Dedifferentiated amniotic fluid mesenchymal stem cell (primary cell): ENCODE data around the gene NFXL1.
A peak's percentile ranks its signal among the peaks of the same experiment; 100 is the strongest.
"Not testable (repeated sequence)": the region's sequence is repeated elsewhere in the genome, so short reads cannot be mapped to it uniquely, and the experiment has no call there.

Experiments used
- DNase-seq: peaks from one replicate; pipeline ENCODE4 v3.0.0-alpha.2; 2016; ENCODE audit errors: extremely low spot score

NFXL1 gene

DNA sequence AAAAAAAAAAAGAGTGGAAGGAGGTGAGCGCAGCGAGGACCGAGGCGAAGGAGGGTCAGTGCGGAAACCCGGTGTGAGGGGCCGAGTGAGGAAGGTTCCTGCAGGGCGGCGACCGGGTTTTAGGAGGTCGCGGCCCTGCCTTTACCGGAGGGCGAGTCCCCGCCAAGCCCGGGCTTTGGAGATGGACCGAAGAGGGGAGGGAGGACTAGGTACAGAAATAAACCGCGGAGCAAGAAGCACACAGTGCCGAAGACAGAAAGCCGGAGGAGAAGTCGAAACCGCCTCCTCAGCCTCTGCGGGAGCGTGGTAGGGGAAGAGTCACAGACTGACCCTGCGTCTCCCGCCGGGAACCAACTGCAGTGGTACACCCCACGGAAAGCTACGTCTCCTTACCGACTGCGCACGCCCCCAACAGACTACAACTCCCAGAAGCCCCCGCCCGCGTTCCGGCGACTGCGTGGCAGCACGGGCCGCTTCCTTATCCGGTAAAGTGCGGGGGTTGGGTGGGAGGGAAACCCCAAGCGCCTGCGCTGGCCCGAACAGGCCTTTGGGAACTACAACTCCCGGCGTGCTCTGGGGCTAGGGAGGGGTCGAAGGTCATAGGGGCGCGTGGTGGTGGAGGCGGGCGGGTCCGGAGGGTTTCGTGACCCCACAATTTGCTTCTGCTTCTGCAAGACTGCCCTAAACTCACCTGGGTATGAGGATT lies at the start of gene NFXL1:
Gene NFXL1, minus strand, starts transcription at position 364 of the 706 bp plus-strand sequence. CDS start 380 bp downstream, outside the sequence.
- DNase-seq, result peak; percentile 94

DNA sequence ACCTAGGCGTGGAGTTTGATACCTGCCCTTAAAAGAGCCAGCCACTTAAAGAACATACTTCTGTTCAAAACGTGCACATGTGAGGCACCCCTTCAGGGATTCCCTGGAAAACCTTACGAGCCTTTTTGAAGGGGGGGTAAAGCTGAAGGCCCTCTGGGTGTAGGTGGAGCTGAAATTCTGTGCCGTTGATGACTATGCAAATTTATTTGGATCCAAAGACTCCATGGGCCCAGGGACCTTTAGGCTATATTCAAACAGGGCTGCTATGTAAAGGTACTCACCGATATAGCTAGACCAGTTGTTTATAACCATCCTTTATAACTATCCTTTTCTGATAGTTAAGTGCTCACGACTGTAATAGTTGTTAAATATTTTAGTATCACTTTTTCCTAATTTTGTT lies 40.3 kb upstream of the NFXL1 start:
- no peak for DNase-seq

- DNase-seq, result no peak
Observed at GRCh38 chr4:47954245-47954644, 39.9 kb upstream of the NFXL1 start.

DNA sequence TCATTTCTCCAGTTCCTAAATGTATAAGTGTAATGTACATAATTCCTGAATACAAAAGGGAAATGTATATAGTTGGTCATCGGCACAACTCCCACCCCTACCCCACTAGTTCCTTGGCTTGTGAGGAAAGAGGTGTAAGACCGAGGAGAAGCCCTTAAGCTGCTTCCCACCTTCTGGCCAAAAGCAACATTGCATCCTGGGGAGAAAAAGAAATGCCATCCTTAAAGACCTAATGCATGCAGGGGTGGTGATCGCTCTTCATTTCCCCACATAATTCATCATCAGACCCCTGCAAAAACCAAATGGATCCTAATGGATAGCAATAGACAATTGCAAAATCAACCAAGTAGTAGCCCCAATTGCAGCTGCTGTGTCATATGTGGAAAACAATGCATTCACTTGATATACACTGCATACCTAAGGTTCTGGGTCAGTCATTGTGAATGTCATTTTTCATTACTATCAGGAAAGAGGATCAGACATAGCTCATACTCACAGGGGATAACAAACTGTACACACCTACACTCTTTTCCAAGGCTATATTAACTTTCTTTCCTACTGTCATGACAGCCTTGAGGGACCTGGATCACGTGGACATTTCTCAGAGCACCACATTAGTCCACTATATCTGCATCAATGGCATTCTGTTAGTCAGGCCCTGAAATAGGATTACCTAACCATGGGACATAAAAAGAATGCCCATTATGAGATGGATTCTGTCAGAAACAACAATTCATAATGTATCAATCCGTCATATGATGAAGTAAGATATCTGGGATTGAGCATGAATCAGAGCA lies 31.7 kb upstream of the NFXL1 start:
- no peak for DNase-seq

- DNase-seq, result no peak
Observed at GRCh38 chr4:47942081-47942819, 27.9 kb upstream of the NFXL1 start.

DNA sequence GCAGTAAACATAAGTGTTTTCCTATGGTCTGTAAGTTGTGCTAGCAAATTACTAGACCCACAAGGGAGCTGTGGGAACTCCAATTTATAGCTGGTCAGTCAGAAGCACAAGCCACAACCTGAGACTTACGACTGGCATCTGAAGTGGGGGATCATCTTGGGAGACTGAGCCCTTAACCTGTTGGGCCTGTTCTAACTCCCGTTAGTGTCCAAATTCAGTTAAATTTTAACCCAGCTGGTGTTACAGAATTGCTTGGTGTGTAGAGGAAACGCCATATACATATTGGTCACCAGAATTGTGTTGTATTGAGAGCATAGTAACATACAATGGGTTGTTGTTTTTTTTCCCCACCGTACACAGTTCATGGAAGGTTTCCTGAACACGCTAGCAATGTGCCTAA lies 25.1 kb upstream of the NFXL1 start:
- DNase-seq, result no peak

DNA sequence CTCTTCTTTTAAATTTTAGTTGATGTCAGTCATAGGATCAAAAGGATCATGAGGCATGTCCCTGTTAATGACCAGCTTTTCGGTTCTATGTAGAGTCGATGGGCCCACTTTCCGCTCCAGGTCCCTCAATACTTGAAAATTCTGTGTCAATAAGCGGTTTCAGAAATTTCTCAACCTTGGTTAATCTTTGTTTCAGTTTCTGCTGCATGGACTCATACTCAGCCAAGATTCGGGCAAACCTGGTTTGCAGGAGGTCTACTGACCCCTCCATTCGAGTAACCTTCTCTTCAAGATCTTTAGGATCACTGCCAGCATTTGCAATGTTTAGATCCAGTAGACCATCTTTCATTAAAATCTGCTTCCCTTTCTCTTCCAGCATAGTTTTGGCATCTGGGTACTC lies 22.0 kb upstream of the NFXL1 start:
- no peak for DNase-seq

GRCh38 chr4:47933840-47934239 lies 19.5 kb upstream of the NFXL1 start:
- DNase-seq, result peak; percentile 72

DNA sequence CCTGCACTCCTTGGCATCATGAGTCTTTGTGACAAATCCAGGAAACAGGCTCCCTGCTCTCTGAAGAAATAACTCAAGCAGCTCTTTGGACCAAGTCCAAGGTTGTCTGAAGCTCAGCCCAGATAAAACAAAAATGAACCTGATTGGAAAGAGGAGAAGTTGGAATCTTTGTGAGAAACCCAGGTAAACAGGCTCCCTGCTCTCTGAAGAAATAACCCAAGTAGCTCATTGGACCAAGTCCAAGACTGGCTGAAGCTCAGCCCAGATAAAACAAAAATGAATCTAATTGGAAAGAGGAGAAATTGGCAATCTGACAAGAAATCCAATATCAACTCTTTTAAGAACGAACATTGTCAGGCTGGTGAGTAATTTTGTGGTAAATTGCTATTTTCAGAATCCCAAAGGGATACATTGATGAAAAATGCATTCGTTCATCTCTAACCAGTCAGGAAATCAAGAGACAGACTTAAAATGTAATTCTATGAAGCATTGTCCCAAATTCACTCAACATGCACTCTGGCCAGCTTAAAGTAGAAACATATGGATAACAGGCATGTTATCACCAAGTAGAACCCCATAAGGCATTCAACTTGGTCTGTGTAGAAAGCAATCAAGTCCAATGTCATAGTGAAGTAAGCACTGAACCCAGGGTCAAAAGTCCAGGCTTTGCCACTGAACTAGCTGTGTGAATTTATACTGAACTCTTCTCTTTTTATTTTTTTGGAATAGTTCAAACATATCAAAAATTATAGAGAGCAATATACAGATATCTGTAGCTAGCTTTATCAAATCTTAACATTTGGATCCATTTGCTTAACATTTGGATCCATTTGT lies 16.8 kb upstream of the NFXL1 start:
- peak; percentile 39 for DNase-seq

- DNase-seq, result no peak
Observed at GRCh38 chr4:47929682-47930201, 15.4 kb upstream of the NFXL1 start.

GRCh38 chr4:47926667-47927258 lies 12.4 kb upstream of the NFXL1 start:
- DNase-seq, result peak; percentile 69

DNA sequence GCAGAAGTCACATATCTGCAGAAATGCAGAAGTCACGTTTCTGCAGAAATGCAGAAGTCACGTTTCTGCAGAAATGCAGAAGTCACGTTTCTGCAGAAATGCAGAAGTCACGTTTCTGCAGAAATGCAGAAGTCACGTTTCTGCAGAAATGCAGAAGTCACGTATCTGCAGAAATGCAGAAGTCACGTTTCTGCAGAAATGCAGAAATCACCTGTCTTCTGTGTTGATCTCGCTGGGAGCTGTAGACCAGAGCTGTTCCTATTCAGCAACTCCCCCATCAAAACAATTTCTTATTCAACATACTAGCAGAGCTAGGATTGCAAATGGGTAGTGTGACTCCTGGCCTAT lies 8.9 kb upstream of the NFXL1 start:
- not testable (repeated sequence) for DNase-seq

DNA sequence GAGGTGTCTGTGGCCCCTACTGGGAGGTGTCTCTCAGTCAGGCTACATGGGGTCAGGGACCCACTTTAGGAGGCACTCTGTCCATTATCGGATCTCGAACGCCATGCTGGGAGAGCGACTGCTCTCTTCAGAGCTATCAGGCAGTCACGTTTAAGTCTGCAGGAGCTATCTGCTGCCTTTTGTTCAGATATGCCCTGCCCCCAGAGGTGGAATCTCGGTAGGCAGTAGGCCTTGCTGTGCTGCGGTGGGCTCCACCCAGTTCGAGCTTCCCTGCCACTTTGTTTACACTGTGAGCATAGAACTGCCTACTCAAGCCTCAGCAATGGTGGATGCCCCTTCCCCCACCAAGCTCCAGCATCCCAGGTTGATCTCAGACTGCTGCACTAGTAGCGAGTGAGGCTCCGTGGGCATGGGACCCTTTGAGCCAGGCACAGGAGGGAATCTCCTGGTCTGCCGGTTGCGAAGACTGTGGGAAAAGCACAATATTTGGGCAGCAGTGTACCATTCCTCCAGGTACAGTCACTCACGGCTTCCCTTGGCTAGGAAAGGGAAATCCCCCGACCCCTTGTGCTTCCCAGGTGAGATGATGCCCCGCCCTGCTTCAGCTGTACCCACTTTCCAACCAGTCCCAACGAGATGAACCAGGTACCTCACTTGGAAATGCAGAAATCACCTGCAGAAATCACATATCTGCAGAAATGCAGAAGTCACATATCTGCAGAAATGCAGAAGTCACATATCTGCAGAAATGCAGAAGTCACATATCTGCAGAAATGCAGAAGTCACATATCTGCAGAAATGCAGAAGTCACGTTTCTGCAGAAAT lies 8.3 kb upstream of the NFXL1 start:
- DNase-seq, result not testable (repeated sequence)

DNA sequence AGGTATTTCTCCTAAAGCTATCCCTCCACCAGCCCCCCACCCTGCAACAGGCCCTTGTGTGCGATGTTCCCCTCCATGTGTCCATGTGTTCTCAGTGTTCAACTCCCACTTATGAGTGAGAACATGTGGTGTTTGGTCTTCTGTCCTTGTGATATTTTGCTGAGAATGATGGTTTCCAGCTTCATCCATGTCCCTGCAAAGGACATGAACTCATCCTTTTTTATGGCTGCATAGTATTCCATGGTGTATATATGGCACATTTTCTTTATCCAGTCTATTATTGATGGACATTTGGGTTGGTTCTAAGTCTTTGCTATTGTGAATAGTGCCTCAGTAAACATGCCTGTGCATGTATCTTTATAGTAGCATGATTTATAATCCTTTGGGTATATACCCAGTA lies 2.8 kb upstream of the NFXL1 start:
- not testable (repeated sequence) for DNase-seq

DNA sequence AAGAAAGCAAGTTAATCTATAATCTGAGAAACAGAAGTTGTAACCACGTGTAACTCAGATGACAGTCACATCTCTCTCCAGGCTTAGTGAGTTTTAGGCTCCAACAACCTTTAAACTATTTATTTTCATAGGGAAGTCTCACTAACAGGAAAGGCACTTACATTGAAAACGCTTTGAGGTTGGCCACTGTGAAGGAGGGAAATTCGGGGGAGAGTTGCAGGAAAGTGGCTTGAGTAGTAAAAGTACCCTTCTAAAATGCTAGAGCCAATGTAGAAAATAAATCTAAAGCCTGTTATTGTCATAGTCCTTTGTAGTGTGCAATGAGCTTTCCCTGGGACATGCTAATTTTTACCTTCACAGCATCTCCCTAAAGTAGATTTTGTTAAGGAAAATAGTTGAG lies 995 bp upstream of the NFXL1 start:
- no peak for DNase-seq

DNA sequence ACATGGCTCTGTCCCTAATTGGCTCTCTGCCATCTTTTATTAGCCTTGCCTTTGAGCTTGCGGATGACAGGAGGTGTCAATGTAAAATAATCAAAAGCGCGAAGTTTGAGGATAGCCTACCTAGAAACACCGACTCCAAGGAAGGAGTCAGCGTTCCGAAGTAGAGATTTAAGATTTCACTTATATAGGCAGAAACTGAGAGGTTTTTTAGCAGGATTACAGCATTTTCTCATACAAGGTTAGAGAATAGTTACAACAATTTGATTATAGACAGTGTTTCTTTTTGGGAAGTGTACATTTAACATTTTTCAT lies 499 bp upstream of the NFXL1 start:
- DNase-seq, result no peak

- DNase-seq, result no peak
Observed at GRCh38 chr4:47913861-47914219, 543 bp downstream of the NFXL1 start.

DNA sequence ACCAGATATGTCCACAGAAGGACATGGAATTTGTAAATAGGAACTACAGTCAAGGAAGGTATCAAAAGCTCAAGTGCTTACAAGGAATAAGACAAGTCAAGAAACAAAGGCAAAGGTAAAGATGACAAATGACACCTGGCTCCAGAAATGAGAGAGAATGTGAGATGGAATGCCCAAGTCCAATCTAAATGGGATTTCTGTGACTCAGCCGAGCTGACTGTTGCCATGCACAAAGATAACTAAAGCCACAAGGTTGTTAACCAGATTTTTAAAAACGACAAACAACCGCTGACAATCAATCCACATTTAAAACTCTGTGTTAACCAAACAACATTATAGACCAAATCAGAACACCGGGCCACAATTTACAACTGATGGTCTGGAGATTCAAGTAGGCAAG lies 1.1 kb downstream of the NFXL1 start:
- DNase-seq, result no peak

- peak; percentile 22 for DNase-seq
Observed at GRCh38 chr4:47907089-47907646, 7.2 kb downstream of the NFXL1 start.

DNA sequence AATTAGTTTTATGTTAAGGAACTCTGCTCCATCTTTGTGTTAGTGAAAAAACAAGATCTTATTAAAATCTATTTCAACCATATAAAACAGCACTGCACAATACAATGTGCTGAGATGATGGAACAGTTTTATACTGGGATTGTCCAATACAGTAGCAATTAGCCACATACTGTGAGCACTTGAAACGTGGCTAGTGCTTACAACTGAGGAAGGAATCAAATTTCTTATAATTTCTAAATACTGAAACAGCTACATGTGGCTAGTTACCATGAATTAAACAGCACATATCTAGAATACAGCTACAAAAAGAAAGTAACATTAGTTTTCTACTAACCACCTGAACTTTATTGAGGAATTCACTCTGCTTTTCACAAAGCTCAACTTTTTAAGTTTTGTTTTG lies 14.7 kb downstream of the NFXL1 start:
- no peak for DNase-seq
